Measurements from ENCODE around the gene DESI2. TPM values are rescaled to one million over a fixed set of nuclear protein-coding genes. Genes with fewer than 3 reads are reported as not detected.

Gene DESI2
- total RNA-seq, 1 experiment from 2014 or later, result 44.6 TPM

- ATAC-seq, result no peak
Observed at GRCh38 chr1:244614113-244614836, 38.7 kb upstream of the DESI2 start.

GRCh38 chr1:244614879-244615278, 38.0 kb upstream of the DESI2 start:
- Histone ChIP-seq H4K20me1 (ENCODE audit: insufficient read depth) (no peaks in the 10 kb centered on the region), H3K4me2 (ENCODE audit: low read length) (no peak overlapping the region), H3K27me3 (ENCODE audit: insufficient read depth, low read length) (no peaks in the 10 kb centered on the region), H3K4me3 (replicated peaks in 1 of 2; ENCODE audit: low read depth in 1 of 2, low read length in 2 of 2) (no peak overlapping the region), H3K9ac (ENCODE audit: low read length) (no peak overlapping the region), H3K36me3 (ENCODE audit: control insufficient read depth in 1 of 2, insufficient read depth in 2 of 2, low read length in 2 of 2) (no peaks in the 10 kb centered on the region), H2AFZ (ENCODE audit: low read depth, low read length, poor library complexity, severe bottlenecking) (no peak overlapping the region), H3K4me1 (ENCODE audit: control insufficient read depth in 1 of 2, insufficient read depth in 2 of 2, low read length in 2 of 2) (no peaks in the 10 kb centered on the region), H3K9me2 (ENCODE audit: insufficient read depth) (no peaks in the 10 kb centered on the region), H3K79me2 (ENCODE audit: insufficient read depth, low read length) (no peaks in the 10 kb centered on the region), H3K9me3 (ENCODE audit: control insufficient read depth in 1 of 2, insufficient read depth in 1 of 2, low read depth in 1 of 2, low read length in 2 of 2) (no peaks in the 10 kb centered on the region), H3K27ac (ENCODE audit: low read depth, low read length) (no peak overlapping the region)
- ChIA-PET CTCF (interaction anchor here (0.7 kb wide), 1 partner anchor 574 kb away, joined by 3 read pairs; no protein-coding TSS in a partner anchor), RAD21 (ENCODE audit: low non-redundant PET in 1 of 2, low total read pairs in 2 of 2, uncharacterized antibody in 2 of 2, unreplicated experiment in 2 of 2) (no interaction called here), POLR2A (no interaction called here)
- DNase-seq (ENCODE audit: low read depth, low spot score) (no peak), ATAC-seq (no peak)
- intact Hi-C loops (cut with micrococcal nuclease), result no loop called here
- no TSS peak for BruUV-seq (replicated peaks)
- TF ChIP-seq EGR1 (IDR thresholded peaks at IDR 0.05; ENCODE audit: low read depth) (no peak), ZFX (IDR thresholded peaks at IDR 0.05) (no peak), CTCF (IDR thresholded peaks at IDR 0.05 in 2 of 3, conservative IDR thresholded peaks at IDR 0.05 in 1 of 3; ENCODE audit: borderline replicate concordance in 1 of 3, insufficient read depth in 1 of 3, low read depth in 2 of 3, low read length in 2 of 3) (no peak), EZH2phosphoT487 (IDR thresholded peaks at IDR 0.05; ENCODE audit: borderline replicate concordance) (no peak), FOSL1 (IDR thresholded peaks at IDR 0.05; ENCODE audit: low read depth) (no peak), RAD21 (IDR thresholded peaks at IDR 0.05; ENCODE audit: low read depth) (no peak), CBX3 (IDR thresholded peaks at IDR 0.05; ENCODE audit: low read depth) (no peak), TCF7L2 (IDR thresholded peaks at IDR 0.05; ENCODE audit: borderline replicate concordance, extremely low read depth, insufficient read depth, insufficient read length) (no peak), SP1 (IDR thresholded peaks at IDR 0.05; ENCODE audit: low read depth) (no peak), JUND (IDR thresholded peaks at IDR 0.05) (no peak)

More at GRCh38 chr1:244614113-244614836, 38.7 kb upstream of the DESI2 start:
- Histone ChIP-seq H4K20me1 (ENCODE audit: insufficient read depth) (no peaks in the 10 kb centered on the region), H3K4me3 (replicated peaks in 1 of 2; ENCODE audit: low read depth in 1 of 2, low read length in 2 of 2) (no peak overlapping the region), H3K27ac (ENCODE audit: low read depth, low read length) (no peak overlapping the region), H3K36me3 (ENCODE audit: control insufficient read depth in 1 of 2, insufficient read depth in 2 of 2, low read length in 2 of 2) (no peaks in the 10 kb centered on the region), H3K9me2 (ENCODE audit: insufficient read depth) (no peaks in the 10 kb centered on the region), H2AFZ (ENCODE audit: low read depth, low read length, poor library complexity, severe bottlenecking) (no peak overlapping the region), H3K9ac (ENCODE audit: low read length) (no peak overlapping the region), H3K9me3 (ENCODE audit: control insufficient read depth in 1 of 2, insufficient read depth in 1 of 2, low read depth in 1 of 2, low read length in 2 of 2) (no peaks in the 10 kb centered on the region), H3K4me1 (ENCODE audit: control insufficient read depth in 1 of 2, insufficient read depth in 2 of 2, low read length in 2 of 2) (no peaks in the 10 kb centered on the region), H3K27me3 (ENCODE audit: insufficient read depth, low read length) (no peaks in the 10 kb centered on the region), H3K4me2 (ENCODE audit: low read length) (no peak overlapping the region), H3K79me2 (ENCODE audit: insufficient read depth, low read length) (no peaks in the 10 kb centered on the region)
- ChIA-PET RAD21 (ENCODE audit: low non-redundant PET in 1 of 2, low total read pairs in 2 of 2, uncharacterized antibody in 2 of 2, unreplicated experiment in 2 of 2) (no interaction called here), POLR2A (no interaction called here), CTCF (interaction anchor here (0.7 kb wide), 1 partner anchor 574 kb away, joined by 3 read pairs; no protein-coding TSS in a partner anchor)
- intact Hi-C loops (cut with micrococcal nuclease), result no loop called here
- no TSS peak for BruUV-seq (replicated peaks)
- TF ChIP-seq SIN3A (IDR thresholded peaks at IDR 0.05; ENCODE audit: low read depth) (no peak), ZBTB33 (IDR thresholded peaks at IDR 0.05; ENCODE audit: extremely low read depth, insufficient replicate concordance, low read length) (no peak), JUND (IDR thresholded peaks at IDR 0.05) (no peak), RAD21 (IDR thresholded peaks at IDR 0.05; ENCODE audit: low read depth) (no peak)
- no peak for DNase-seq (ENCODE audit: low read depth, low spot score)

Measured in HCT116 (cell line).